ENCODE results near the gene IPO4.

The IPO4 gene

DNA sequence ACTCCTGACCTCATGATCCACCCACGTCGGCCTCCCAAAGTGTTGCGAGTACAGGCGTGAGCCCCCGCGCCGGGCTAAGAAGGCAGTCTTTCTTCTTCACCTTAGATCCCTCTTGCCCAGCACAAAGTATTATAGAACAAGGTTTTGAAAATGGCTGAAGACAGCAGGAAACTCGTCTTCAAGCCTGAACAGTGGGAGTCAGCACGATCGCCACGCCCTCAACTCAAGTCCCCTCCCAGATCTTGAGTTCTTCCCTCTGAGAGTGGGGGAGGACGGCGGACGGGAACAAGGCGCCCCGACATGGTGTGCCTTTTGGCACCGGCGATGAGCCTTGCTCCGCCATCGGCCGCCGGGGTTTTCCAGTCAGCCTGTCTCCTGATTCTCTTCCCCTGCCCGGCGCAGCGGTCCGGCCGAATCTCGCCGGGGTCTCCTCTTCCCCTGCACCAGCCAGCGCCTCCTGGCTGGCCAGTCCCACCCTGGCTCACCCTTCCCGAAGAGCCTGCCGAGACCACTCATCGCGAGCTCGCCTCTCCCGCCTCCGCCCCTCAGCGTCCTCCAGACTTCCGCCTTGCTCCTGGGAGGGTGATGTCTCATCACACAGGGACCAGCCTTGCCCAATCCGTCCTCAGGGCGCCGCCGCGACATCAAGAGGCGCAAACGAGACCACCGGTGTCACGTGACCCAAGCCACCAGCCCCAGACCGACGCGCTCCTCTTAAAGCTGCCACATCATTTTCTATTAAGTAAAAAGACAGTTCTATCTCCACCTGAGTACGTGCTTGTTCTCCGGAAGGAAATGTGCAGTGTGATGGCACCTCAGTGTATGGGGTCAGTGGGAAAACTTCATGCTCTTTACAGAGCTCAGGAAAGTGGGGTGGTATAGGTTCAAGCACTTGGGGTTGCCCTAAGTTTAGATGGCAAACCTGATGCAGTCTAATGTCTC is 24.6 kb upstream of the IPO4 start, which contains the start of gene CHMP4A:
Gene CHMP4A, minus strand, starts transcription at position 565 of the 942 bp plus-strand sequence. Its CDS starts 49 bp downstream, at position 516.
- peak; percentile 96 for DNase-seq (ENCODE audit: extremely low read depth, insufficient read length)
- H3K36me3 ChIP-seq (ENCODE audit: control insufficient read depth, insufficient read depth, low read length), result peaks cover 19% of the 10 kb centered on the region
- H3K4me3 ChIP-seq (replicated peaks; ENCODE audit: low read depth, low read length), result peak within 1 kb of the TSS; percentile 82
- no peaks in the 10 kb centered on the region for H3K27me3 ChIP-seq (replicated peaks; ENCODE audit: control insufficient read depth, insufficient read depth, low read length)
- TF ChIP-seq, protein P1, sequence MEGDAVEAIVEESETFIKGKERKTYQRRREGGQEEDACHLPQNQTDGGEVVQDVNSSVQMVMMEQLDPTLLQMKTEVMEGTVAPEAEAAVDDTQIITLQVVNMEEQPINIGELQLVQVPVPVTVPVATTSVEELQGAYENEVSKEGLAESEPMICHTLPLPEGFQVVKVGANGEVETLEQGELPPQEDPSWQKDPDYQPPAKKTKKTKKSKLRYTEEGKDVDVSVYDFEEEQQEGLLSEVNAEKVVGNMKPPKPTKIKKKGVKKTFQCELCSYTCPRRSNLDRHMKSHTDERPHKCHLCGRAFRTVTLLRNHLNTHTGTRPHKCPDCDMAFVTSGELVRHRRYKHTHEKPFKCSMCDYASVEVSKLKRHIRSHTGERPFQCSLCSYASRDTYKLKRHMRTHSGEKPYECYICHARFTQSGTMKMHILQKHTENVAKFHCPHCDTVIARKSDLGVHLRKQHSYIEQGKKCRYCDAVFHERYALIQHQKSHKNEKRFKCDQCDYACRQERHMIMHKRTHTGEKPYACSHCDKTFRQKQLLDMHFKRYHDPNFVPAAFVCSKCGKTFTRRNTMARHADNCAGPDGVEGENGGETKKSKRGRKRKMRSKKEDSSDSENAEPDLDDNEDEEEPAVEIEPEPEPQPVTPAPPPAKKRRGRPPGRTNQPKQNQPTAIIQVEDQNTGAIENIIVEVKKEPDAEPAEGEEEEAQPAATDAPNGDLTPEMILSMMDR (IDR thresholded peaks at IDR 0.05; ENCODE audit: insufficient read depth, low read length, poor library complexity, severe bottlenecking), result no peak

DNA sequence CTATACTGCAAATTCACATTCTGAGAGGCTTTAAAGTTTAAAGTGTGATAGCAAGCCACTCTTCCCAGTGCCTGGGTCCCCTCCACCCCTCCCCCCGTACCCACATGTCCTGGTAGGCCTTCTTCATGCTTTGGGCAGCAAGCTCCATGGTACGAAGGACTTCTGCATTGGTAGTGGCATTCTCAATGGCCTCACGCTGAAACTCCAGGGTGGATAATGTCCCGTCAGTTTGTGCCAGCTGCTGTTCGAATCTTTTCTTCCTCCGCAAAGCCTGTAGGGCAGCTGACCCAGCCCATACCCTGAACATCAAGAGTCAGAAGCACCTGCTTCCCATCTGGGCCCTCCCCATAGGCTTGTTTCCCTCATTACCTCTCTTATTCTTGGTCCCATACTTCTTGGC is 22.7 kb upstream of the IPO4 start:
- no peak overlapping the region for H3K4me3 ChIP-seq (replicated peaks; ENCODE audit: low read depth, low read length)

DNA sequence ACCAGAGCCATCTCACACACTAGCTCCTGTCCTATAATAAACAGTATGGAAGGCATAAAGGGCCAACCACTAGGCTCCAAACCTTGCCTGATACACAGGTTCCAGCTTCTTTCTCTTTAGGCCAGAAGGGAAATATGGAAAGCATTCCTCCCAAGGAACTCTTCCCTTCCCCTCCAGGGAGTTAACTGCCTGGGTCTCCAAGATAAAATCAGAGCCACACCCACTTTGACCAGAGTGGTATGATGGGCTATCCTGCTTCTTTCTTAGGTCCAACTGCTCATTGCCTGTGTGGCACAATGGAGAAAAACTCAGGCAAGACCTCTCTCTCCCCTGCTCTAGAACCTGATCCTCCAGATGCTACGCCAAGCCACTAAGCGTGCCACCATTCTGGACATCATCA is 19.0 kb upstream of the IPO4 start:
- Histone ChIP-seq H3K27me3 (replicated peaks; ENCODE audit: control insufficient read depth, insufficient read depth, low read length) (no peaks in the 10 kb centered on the region), H3K36me3 (ENCODE audit: control insufficient read depth, insufficient read depth, low read length) (peaks cover 38% of the 10 kb centered on the region), H3K4me3 (replicated peaks; ENCODE audit: low read depth, low read length) (no peak overlapping the region)
- no peak for DNase-seq (ENCODE audit: extremely low read depth, insufficient read length)
- TF ChIP-seq, protein P1 (IDR thresholded peaks at IDR 0.05; ENCODE audit: insufficient read depth, low read length, poor library complexity, severe bottlenecking), result no peak

More for the DNA sequence above, 22.7 kb upstream of the IPO4 start:
- Histone ChIP-seq H3K27me3 (replicated peaks; ENCODE audit: control insufficient read depth, insufficient read depth, low read length) (no peaks in the 10 kb centered on the region), H3K36me3 (ENCODE audit: control insufficient read depth, insufficient read depth, low read length) (peaks cover 29% of the 10 kb centered on the region)
- TF ChIP-seq, protein P1 (IDR thresholded peaks at IDR 0.05; ENCODE audit: insufficient read depth, low read length, poor library complexity, severe bottlenecking), result no peak
- DNase-seq (ENCODE audit: extremely low read depth, insufficient read length), result no peak

DNA sequence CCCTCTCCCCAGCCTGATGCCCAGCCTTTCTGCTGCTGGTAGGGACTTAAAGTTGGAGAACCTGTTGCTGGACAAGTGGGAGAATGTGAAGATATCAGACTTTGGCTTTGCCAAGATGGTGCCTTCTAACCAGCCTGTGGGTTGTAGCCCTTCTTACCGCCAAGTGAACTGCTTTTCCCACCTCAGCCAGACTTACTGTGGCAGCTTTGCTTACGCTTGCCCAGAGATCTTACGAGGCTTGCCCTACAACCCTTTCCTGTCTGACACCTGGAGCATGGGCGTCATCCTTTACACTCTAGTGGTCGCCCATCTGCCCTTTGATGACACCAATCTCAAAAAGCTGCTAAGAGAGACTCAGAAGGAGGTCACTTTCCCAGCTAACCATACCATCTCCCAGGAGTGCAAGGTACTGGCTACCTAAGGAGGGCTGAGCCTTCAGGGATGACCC is 18.5 kb upstream of the IPO4 start:
- H3K36me3 ChIP-seq (ENCODE audit: control insufficient read depth, insufficient read depth, low read length), result peaks cover 38% of the 10 kb centered on the region
- TF ChIP-seq, protein P1 (IDR thresholded peaks at IDR 0.05; ENCODE audit: insufficient read depth, low read length, poor library complexity, severe bottlenecking), result no peak
- no peaks in the 10 kb centered on the region for H3K27me3 ChIP-seq (replicated peaks; ENCODE audit: control insufficient read depth, insufficient read depth, low read length)
- no peak for DNase-seq (ENCODE audit: extremely low read depth, insufficient read length)
- H3K4me3 ChIP-seq (replicated peaks; ENCODE audit: low read depth, low read length), result no peak overlapping the region

DNA sequence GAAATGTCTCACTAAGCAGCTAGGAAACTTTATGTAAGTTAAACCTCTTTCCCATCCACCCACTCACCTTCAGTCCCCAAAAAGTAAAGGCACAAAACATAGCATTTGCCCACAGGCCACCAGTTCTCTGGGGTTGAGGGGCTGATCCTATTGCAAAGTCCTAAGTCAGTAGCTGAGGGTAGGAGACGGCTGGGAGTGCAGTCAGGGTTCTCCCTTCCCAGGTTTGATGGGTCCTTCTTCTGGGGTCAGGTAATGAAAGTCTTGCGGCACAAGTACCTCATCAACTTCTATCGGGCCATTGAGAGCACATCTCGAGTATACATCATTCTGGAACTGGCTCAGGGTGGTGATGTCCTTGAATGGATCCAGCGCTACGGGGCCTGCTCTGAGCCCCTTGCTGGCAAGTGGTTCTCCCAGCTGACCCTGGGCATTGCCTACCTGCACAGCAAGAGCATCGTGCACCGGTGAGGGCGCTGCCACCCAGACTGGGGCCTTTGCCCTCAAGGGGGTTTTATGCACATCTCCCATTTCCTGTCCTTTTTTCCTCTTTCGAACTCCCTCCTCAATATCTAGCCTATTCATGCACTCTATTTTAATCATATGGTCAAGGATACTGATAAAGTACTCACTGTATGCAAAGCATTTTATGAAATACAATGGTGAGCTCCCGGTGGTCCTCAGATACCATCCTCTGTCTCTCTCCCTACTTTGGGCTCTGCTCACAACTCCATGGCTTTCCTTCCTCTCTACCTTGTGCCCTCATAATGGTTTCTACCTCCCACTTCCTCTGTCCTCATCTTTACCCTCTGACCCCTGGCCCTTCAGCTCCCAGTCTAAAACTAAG is 17.9 kb upstream of the IPO4 start:
- TF ChIP-seq, protein P1 (IDR thresholded peaks at IDR 0.05; ENCODE audit: insufficient read depth, low read length, poor library complexity, severe bottlenecking), result no peak
- no peak overlapping the region for H3K4me3 ChIP-seq (replicated peaks; ENCODE audit: low read depth, low read length)
- H3K27me3 ChIP-seq (replicated peaks; ENCODE audit: control insufficient read depth, insufficient read depth, low read length), result no peaks in the 10 kb centered on the region
- peaks cover 40% of the 10 kb centered on the region for H3K36me3 ChIP-seq (ENCODE audit: control insufficient read depth, insufficient read depth, low read length)
- no peak for DNase-seq (ENCODE audit: extremely low read depth, insufficient read length)
